H1 (cell line): ENCODE data around the gene ATP4A. TPM values are rescaled to one million over a fixed set of nuclear protein-coding genes. Genes with fewer than 3 reads are reported as not detected.

Experiments used
- CTCF ChIA-PET: fragments of 300-600 bp; sonication (Branson Sonifier 250); formaldehyde crosslinking; loops from one replicate; lab custom pipeline; 2021; ENCODE audit not compliant: partially characterized antibody; lab: Charles Lee
- POLR2A ChIA-PET: fragments of 300-600 bp; sonication (Branson Sonifier 250); formaldehyde crosslinking; loops from one replicate; lab custom pipeline; 2021; ENCODE audit warnings: inconsistent platforms; ENCODE audit not compliant: partially characterized antibody; lab: Charles Lee
- DNase-seq, 2 experiments: peaks; one replicate each; pipeline versions ENCODE4 v3.0.0 to v3.0.0-alpha.2; 2010 to 2022; ENCODE audit warnings: low spot score in 2 of 2, low read depth in 1 of 2, mixed read lengths in 1 of 2
- FAIRE-seq: peaks from 2 replicates; lab custom pipeline; 2011; peaks lifted over from hg19 to GRCh38; lab: Jason Lieb, UNC
- H2AFZ ChIP-seq: 2 replicates; pipeline ENCODE4 v1.8.1; 2012; ENCODE audit warnings: low read length, inconsistent platforms
- H2AK5ac ChIP-seq: 2 replicates; pipeline ENCODE4 v1.6.1; 2013; ENCODE audit warnings: low read depth, low read length
- H2BK120ac ChIP-seq: replicated peaks from 2 replicates; pipeline ENCODE3; 2013; ENCODE audit warnings: low read depth, low read length, inconsistent platforms
- H2BK12ac ChIP-seq: 2 replicates; pipeline ENCODE4 v1.6.1; 2013; ENCODE audit warnings: low read depth, low read length
- H2BK15ac ChIP-seq: 2 replicates; pipeline ENCODE4 v1.6.1; 2013; ENCODE audit warnings: low read length
- H2BK20ac ChIP-seq: 2 replicates; pipeline ENCODE4 v1.6.1; 2013; ENCODE audit warnings: low read length
- H2BK5ac ChIP-seq: 2 replicates; pipeline ENCODE4 v1.6.1; 2013; ENCODE audit warnings: low read depth, low read length
- H3K14ac ChIP-seq: 2 replicates; pipeline ENCODE4 v1.6.1; 2013; ENCODE audit warnings: inconsistent platforms; ENCODE audit not compliant: insufficient read length
- H3K18ac ChIP-seq: 2 replicates; pipeline ENCODE4 v1.6.1; 2013; ENCODE audit warnings: low read length; ENCODE audit errors: extremely low read depth
- H3K23ac ChIP-seq: 2 replicates; pipeline ENCODE4 v1.6.1; 2013; ENCODE audit warnings: inconsistent platforms; ENCODE audit not compliant: insufficient read length
- H3K23me2 ChIP-seq: 2 replicates; pipeline ENCODE4 v1.6.1; 2013; ENCODE audit warnings: low read depth, low read length
- H3K27ac ChIP-seq: 2 replicates; pipeline ENCODE4 v1.6.1; 2011; ENCODE audit warnings: low read depth, low read length, inconsistent platforms
- H3K27me3 ChIP-seq, 4 experiments: replicated peaks in 1 of 4; 1 replicate in 1 of 4; 2 replicates in 3 of 4; pipeline versions ENCODE4 v1.6.1 to v1.8.1; 2011 to 2013; ENCODE audit warnings: low read length in 3 of 4, mild to moderate bottlenecking in 3 of 4, inconsistent platforms in 2 of 4, mixed read lengths in 2 of 4, moderate library complexity in 1 of 4; ENCODE audit not compliant: control insufficient read depth in 3 of 4, insufficient read depth in 3 of 4; ENCODE audit errors: extremely low read depth in 1 of 4
- H3K36me3 ChIP-seq, 4 experiments: 2 replicates each; pipeline versions ENCODE4 v1.6.1 to v1.8.1; 2011 to 2013; ENCODE audit warnings: mild to moderate bottlenecking in 4 of 4, low read length in 3 of 4, moderate library complexity in 2 of 4, control low read depth in 1 of 4, inconsistent platforms in 1 of 4; ENCODE audit not compliant: insufficient read depth in 4 of 4, control insufficient read depth in 2 of 4
- H3K4ac ChIP-seq: replicated peaks from 2 replicates; pipeline ENCODE3; 2013; ENCODE audit warnings: low read length, low read depth, mixed read lengths, inconsistent platforms; ENCODE audit not compliant: insufficient read length
- H3K4me1 ChIP-seq, 4 experiments: replicated peaks in 1 of 4; 1 replicate in 1 of 4; 2 replicates in 3 of 4; pipeline versions ENCODE4 v1.6.1 to v1.8.1; 2011 to 2013; ENCODE audit warnings: low read length in 3 of 4, inconsistent platforms in 2 of 4, mixed read lengths in 1 of 4; ENCODE audit not compliant: insufficient read depth in 4 of 4, control insufficient read depth in 3 of 4
- H3K4me2 ChIP-seq, 2 experiments: 2 replicates each; pipeline versions ENCODE4 v1.6.1 to v1.8.1; 2011 to 2013; ENCODE audit warnings: low read depth in 2 of 2, low read length in 2 of 2, control low read depth in 1 of 2, inconsistent platforms in 1 of 2, mild to moderate bottlenecking in 1 of 2; ENCODE audit not compliant: insufficient read depth in 1 of 2
- H3K4me3 ChIP-seq, 4 experiments: fragments of 200-600, 300-600 bp in 1 of 4; sonication (generic), shearing (Covaris generic), sonication (Bioruptor Twin) in 1 of 4; 2 replicates each; pipeline versions ENCODE4 v1.5.1 to v1.8.1; 2011 to 2016; ENCODE audit warnings: low read length in 4 of 4, low read depth in 3 of 4, control low read depth in 2 of 4, inconsistent platforms in 2 of 4, mild to moderate bottlenecking in 2 of 4, mixed read lengths in 1 of 4, moderate library complexity in 1 of 4; ENCODE audit not compliant: insufficient read depth in 2 of 4; ENCODE audit errors: extremely low read depth in 1 of 4
- H3K56ac ChIP-seq: replicated peaks from 2 replicates; pipeline ENCODE3; 2013; ENCODE audit warnings: low read depth, mild to moderate bottlenecking, mixed read lengths, low read length, inconsistent platforms; ENCODE audit not compliant: insufficient read length
- H3K79me1 ChIP-seq: 2 replicates; pipeline ENCODE4 v1.6.1; 2013; ENCODE audit warnings: low read depth, low read length, control low read depth
- H3K79me2 ChIP-seq, 2 experiments: 2 replicates each; pipeline versions ENCODE4 v1.6.1 to v1.8.1; 2012 to 2013; ENCODE audit warnings: low read length in 2 of 2, mild to moderate bottlenecking in 2 of 2, inconsistent platforms in 1 of 2; ENCODE audit not compliant: insufficient read depth in 2 of 2, control insufficient read depth in 1 of 2
- H3K9ac ChIP-seq, 4 experiments: replicated peaks in 1 of 4; 1 replicate in 1 of 4; 2 replicates in 3 of 4; pipeline versions ENCODE4 v1.6.1 to v1.8.1; 2011 to 2013; ENCODE audit warnings: low read depth in 3 of 4, low read length in 3 of 4, control low read depth in 2 of 4, mild to moderate bottlenecking in 2 of 4, moderate library complexity in 2 of 4, inconsistent platforms in 1 of 4; ENCODE audit errors: extremely low read depth in 1 of 4
- H3K9me3 ChIP-seq, 2 experiments: 2 replicates each; pipeline versions ENCODE4 v1.6.1 to v1.8.1; 2012 to 2013; ENCODE audit warnings: mild to moderate bottlenecking in 2 of 2, moderate library complexity in 2 of 2, control low read depth in 1 of 2, inconsistent platforms in 1 of 2, low read depth in 1 of 2, low read length in 1 of 2, mixed read lengths in 1 of 2; ENCODE audit not compliant: insufficient read depth in 2 of 2
- H4K20me1 ChIP-seq, 2 experiments: replicated peaks in 1 of 2; 2 replicates each; pipeline versions ENCODE3 to v1.8.1; 2011 to 2013; ENCODE audit warnings: inconsistent platforms in 2 of 2, low read length in 2 of 2, mild to moderate bottlenecking in 1 of 2; ENCODE audit not compliant: insufficient read depth in 2 of 2, control insufficient read depth in 1 of 2
- H4K5ac ChIP-seq: 2 replicates; pipeline ENCODE4 v1.6.1; 2013; ENCODE audit warnings: low read length, low read depth, mixed read lengths, inconsistent platforms; ENCODE audit not compliant: insufficient read length
- H4K8ac ChIP-seq: 2 replicates; pipeline ENCODE4 v1.8.0; 2013; ENCODE audit warnings: mild to moderate bottlenecking, moderate library complexity, low read length, inconsistent platforms; ENCODE audit not compliant: insufficient read depth; ENCODE audit errors: extremely low read depth
- H4K91ac ChIP-seq: replicated peaks from 2 replicates; pipeline ENCODE3; 2013; ENCODE audit warnings: low read length, mixed read lengths, inconsistent platforms; ENCODE audit not compliant: insufficient read length
- SP2 ChIP-seq: IDR thresholded peaks from 2 replicates; pipeline ENCODE4 v1.6.1; 2012; ENCODE audit warnings: mild to moderate bottlenecking, low read length, inconsistent platforms
- WGBS, 2 experiments: shearing (Covaris generic) in 1 of 2; methylation state at CpG; one replicate each; pipeline versions ENCODE4 v1.1.6 to v1.1.7; 2013 to 2015; ENCODE audit warnings: low lambda C conversion rate in 2 of 2, mixed read lengths in 2 of 2, inconsistent platforms in 1 of 2, low coverage in 1 of 2, missing lambda C conversion rate in 1 of 2; ENCODE audit not compliant: insufficient replicate concordance in 2 of 2, insufficient coverage in 1 of 2, insufficient read length in 1 of 2; ENCODE audit errors: extremely low coverage in 1 of 2, missing lambda C conversion rate in 1 of 2; 5-methylcytosine and 5-hydroxymethylcytosine counted together
- polyA plus RNA-seq, 7 experiments: library from polyadenylated mRNA; depleted of rRNA in 3 of 7; stranded (reverse) in 5 of 7; unstranded in 2 of 7; fragments of >200 nt in 5 of 7; fragments of 200-250 nt in 2 of 7; gene quantifications; 1 replicate in 5 of 7; 2 replicates in 1 of 7; 4 replicates in 1 of 7; pipeline versions ENCODE4 v1.2.1 to v1.2.3, GENCODE V29; 2011 to 2013; ENCODE audit warnings: missing spikeins in 2 of 7, mixed read lengths in 2 of 7
- total RNA-seq: library from RNA; stranded (reverse); fragmentation: NEBNext Ultra II Directional; extraction: Animal tissue kit (Norgen Biotek cat#: 25700); gene quantifications from 2 replicates; pipeline ENCODE4 v1.2.1, GENCODE V29; 2021
- TF ChIP-seq, protein P1 (sequence below): IDR thresholded peaks from 2 replicates; pipeline ENCODE4 v1.6.1; 2012; ENCODE audit warnings: inconsistent platforms

ATP4A gene
- total and polyA plus RNA-seq, 2 of the 8 experiments (the other 6 are each of a cell fraction or from before 2014, with no cell fraction given), result 0.50 to 1.2 TPM

DNA sequence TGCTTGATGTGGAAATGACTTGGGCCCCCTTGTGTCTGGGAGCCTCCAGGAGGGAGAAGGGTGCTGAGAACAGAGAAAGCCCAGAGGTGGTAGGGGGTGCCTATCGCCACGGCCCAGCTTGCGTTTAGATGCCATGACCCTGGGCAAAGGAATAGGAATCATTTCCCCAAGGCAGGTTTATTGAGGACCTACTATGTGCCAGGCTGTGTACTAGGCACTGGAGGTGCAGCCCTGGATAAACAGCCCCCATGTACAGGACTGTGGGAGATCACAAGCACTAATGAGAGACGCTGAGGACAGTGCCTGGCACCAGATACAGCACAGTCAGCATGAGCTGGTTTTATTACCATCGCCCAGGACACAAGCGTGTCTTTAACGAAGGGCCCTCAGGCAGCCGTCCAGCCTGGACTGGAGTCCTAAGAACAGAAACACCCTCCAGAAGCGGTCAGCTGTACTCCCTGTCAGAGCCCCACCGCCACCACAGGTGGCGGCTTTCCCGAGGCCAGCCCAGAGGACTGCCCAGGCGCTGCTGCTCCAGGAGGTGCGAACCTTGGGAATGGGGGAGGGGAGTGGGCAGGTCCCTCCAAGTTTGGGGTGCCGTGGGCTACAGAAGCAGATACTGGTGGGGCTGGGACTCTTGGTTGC is 13.5 kb downstream of the ATP4A start:
- Histone ChIP-seq H4K8ac (peak overlapping the region; percentile 16; the same call in 1 of the 2 replicates), H3K18ac (no peak overlapping the region), H3K27me3 (no peaks in the 10 kb centered on the region; a peak in 1 of 7 replicates), H3K23me2 (peaks cover 7% of the 10 kb centered on the region; the same call in 1 of the 2 replicates), H2BK15ac (no peak overlapping the region), H2BK12ac (no peak overlapping the region), H3K4me2 (no peak overlapping the region), H3K4ac (no peak overlapping the region), H4K20me1 (peaks cover 2 to 9% of the 10 kb centered on the region in 2 experiments), H3K23ac (no peak overlapping the region), H2BK120ac (no peak overlapping the region), H3K79me2 (peaks cover 0 to 17% of the 10 kb centered on the region in 2 experiments; a peak in 2 of 4 replicates), H3K9ac (no peak overlapping the region), H2AK5ac (no peak overlapping the region), H2AFZ (no peak overlapping the region), H4K5ac (no peak overlapping the region), H4K91ac (no peak overlapping the region), H3K9me3 (no peaks in the 10 kb centered on the region), H3K4me1 (0 out of 7 replicates have a peak, but pooled peaks cover 0 to 8% (median 0%) of the 10 kb centered on the region in 4 experiments), H3K14ac (no peak overlapping the region), H3K4me3 (no peak overlapping the region), H3K79me1 (peaks cover 12% of the 10 kb centered on the region; the same call in 1 of the 2 replicates), H3K56ac (no peak overlapping the region), H3K36me3 (peaks cover 0 to 9% (median 5%) of the 10 kb centered on the region in 4 experiments; a peak in 3 of 8 replicates), H2BK20ac (no peak overlapping the region), H2BK5ac (no peak overlapping the region), H3K27ac (no peak overlapping the region)
- FAIRE-seq (no peak), DNase-seq (no peak)
- ChIA-PET CTCF (interaction anchor here (0.6 to 4.5 kb wide), 12 partner anchors 14 to 207 kb away, joined by 3 to 65 read pairs (median 8); partner anchors contain the start of genes ATP4A and HAUS5), POLR2A (interaction anchor here (1.0 to 3.8 kb wide), 5 partner anchors 12 to 98 kb away, joined by 3 to 19 read pairs (median 7); partner anchors contain the start of gene COX6B1)
- TF ChIP-seq, protein P1, sequence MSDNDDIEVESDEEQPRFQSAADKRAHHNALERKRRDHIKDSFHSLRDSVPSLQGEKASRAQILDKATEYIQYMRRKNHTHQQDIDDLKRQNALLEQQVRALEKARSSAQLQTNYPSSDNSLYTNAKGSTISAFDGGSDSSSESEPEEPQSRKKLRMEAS, result no peak
- TF ChIP-seq SP2, result no peak
- 91% methylated on average over 15 of the region's 15 CpGs; no CpG with 5 or more reads in 1 of the 2 experiments for WGBS, 2 experiments
